Measurements from ENCODE around the gene TRO.

Gene TRO

GRCh38 chrX:54980334-54980733 lies 59.7 kb downstream of the TRO start:
- no peak overlapping the region for H3K4me3 ChIP-seq (ENCODE audit: low read length)
- DNase-seq (ENCODE audit: low read depth): no peak
- TF ChIP-seq, protein P1, sequence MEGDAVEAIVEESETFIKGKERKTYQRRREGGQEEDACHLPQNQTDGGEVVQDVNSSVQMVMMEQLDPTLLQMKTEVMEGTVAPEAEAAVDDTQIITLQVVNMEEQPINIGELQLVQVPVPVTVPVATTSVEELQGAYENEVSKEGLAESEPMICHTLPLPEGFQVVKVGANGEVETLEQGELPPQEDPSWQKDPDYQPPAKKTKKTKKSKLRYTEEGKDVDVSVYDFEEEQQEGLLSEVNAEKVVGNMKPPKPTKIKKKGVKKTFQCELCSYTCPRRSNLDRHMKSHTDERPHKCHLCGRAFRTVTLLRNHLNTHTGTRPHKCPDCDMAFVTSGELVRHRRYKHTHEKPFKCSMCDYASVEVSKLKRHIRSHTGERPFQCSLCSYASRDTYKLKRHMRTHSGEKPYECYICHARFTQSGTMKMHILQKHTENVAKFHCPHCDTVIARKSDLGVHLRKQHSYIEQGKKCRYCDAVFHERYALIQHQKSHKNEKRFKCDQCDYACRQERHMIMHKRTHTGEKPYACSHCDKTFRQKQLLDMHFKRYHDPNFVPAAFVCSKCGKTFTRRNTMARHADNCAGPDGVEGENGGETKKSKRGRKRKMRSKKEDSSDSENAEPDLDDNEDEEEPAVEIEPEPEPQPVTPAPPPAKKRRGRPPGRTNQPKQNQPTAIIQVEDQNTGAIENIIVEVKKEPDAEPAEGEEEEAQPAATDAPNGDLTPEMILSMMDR (IDR thresholded peaks at IDR 0.05; ENCODE audit: insufficient read depth, low read depth, low read length, missing control alignments): no peak
